RCC 7860 (cell line): Measurements from ENCODE around the gene RAB3C.
A peak's percentile ranks its signal among the peaks of the same experiment; 100 is the strongest.

ENCODE experiments used
- DNase-seq: peaks from one replicate; pipeline ENCODE4 v3.0.0-alpha.2; 2015; ENCODE audit warnings: low spot score
- FAIRE-seq: peaks from 2 replicates; lab custom pipeline; 2012; peaks lifted over from hg19 to GRCh38; lab: Jason Lieb, UNC

Gene RAB3C

GRCh38 chr5:58718269-58718978 lies 135.5 kb downstream of the RAB3C start:
- no peak for FAIRE-seq
- no peak for DNase-seq

- DNase-seq (no peak), FAIRE-seq (no peak)
Measured at GRCh38 chr5:58722160-58722559, 139.3 kb downstream of the RAB3C start.

GRCh38 chr5:58724992-58725391 lies 142.1 kb downstream of the RAB3C start:
- FAIRE-seq = no peak

GRCh38 chr5:58731641-58732040 lies 148.8 kb downstream of the RAB3C start:
- no peak for DNase-seq
- no peak for FAIRE-seq

More at GRCh38 chr5:58724992-58725391, 142.1 kb downstream of the RAB3C start:
- DNase-seq = no peak

- DNase-seq (no peak), FAIRE-seq (no peak)
Measured at GRCh38 chr5:58735637-58736036, 152.8 kb downstream of the RAB3C start.

GRCh38 chr5:58736214-58736613 lies 153.3 kb downstream of the RAB3C start:
- FAIRE-seq (no peak), DNase-seq (no peak)

GRCh38 chr5:58737671-58738070 lies 154.8 kb downstream of the RAB3C start:
- DNase-seq = no peak
- FAIRE-seq = no peak

- no peak for FAIRE-seq
Measured at GRCh38 chr5:58738336-58738735, 155.5 kb downstream of the RAB3C start.

GRCh38 chr5:58739051-58739450 lies 156.2 kb downstream of the RAB3C start:
- FAIRE-seq (no peak), DNase-seq (no peak)

More at GRCh38 chr5:58738336-58738735, 155.5 kb downstream of the RAB3C start:
- no peak for DNase-seq

- DNase-seq = no peak
- FAIRE-seq = no peak
Measured at GRCh38 chr5:58740956-58741355, 158.1 kb downstream of the RAB3C start.

GRCh38 chr5:58745350-58745749 lies 162.5 kb downstream of the RAB3C start:
- DNase-seq (no peak), FAIRE-seq (no peak)

GRCh38 chr5:58746321-58746720 lies 163.4 kb downstream of the RAB3C start:
- DNase-seq (no peak), FAIRE-seq (no peak)

GRCh38 chr5:58750036-58750435 lies 167.2 kb downstream of the RAB3C start:
- DNase-seq (no peak), FAIRE-seq (no peak)

- DNase-seq (peak; percentile 15), FAIRE-seq (no peak)
Measured at GRCh38 chr5:58751222-58751837, 168.5 kb downstream of the RAB3C start.

- FAIRE-seq (no peak), DNase-seq (no peak)
Measured at GRCh38 chr5:58752104-58752503, 169.2 kb downstream of the RAB3C start.

GRCh38 chr5:58753446-58753845 lies 170.6 kb downstream of the RAB3C start:
- no peak for FAIRE-seq
- no peak for DNase-seq

- FAIRE-seq = no peak
- DNase-seq = no peak
Measured at GRCh38 chr5:58754250-58754649, 171.4 kb downstream of the RAB3C start.

- FAIRE-seq (no peak), DNase-seq (no peak)
Measured at GRCh38 chr5:58755397-58755796, 172.5 kb downstream of the RAB3C start.

GRCh38 chr5:58759745-58760144 lies 176.9 kb downstream of the RAB3C start:
- no peak for FAIRE-seq
- DNase-seq = no peak

- FAIRE-seq (no peak), DNase-seq (no peak)
Measured at GRCh38 chr5:58760222-58760621, 177.3 kb downstream of the RAB3C start.

GRCh38 chr5:58761407-58761806 lies 178.5 kb downstream of the RAB3C start:
- no peak for DNase-seq
- FAIRE-seq = no peak

- FAIRE-seq = no peak
- no peak for DNase-seq
Measured at GRCh38 chr5:58763390-58763789, 180.5 kb downstream of the RAB3C start.

- no peak for DNase-seq
- no peak for FAIRE-seq
Measured at GRCh38 chr5:58764199-58764598, 181.3 kb downstream of the RAB3C start.
